Brain microvascular endothelial cell (primary cell): ENCODE results near the gene SMIM35.

Experiments used
- DNase-seq: peaks from one replicate; pipeline ENCODE4 v3.0.0-alpha.2; 2020
- H3K27ac ChIP-seq: fragments of 250-450 bp; sonication (Bioruptor Pico); 2 replicates; pipeline ENCODE4 v1.5.1; 2020; ENCODE audit warnings: mild to moderate bottlenecking, moderate library complexity
- H3K27me3 ChIP-seq: fragments of 250-450 bp; sonication (Bioruptor Pico); replicated peaks from 2 replicates; pipeline ENCODE4 v1.5.1; 2020; ENCODE audit warnings: mild to moderate bottlenecking
- H3K36me3 ChIP-seq: fragments of 250-450 bp; sonication (Bioruptor Pico); replicated peaks from 2 replicates; pipeline ENCODE4 v1.5.1; 2020; ENCODE audit warnings: mild to moderate bottlenecking
- H3K4me3 ChIP-seq: 2 replicates; pipeline ENCODE4 v1.5.1; 2011; ENCODE audit warnings: low read depth, mild to moderate bottlenecking, control low read depth, low read length, moderate library complexity
- CTCF ChIP-seq: IDR thresholded peaks from 2 replicates; pipeline ENCODE4 v1.5.1; 2011; ENCODE audit warnings: low read depth, mild to moderate bottlenecking, moderate library complexity, low read length, control low read depth, inconsistent platforms; ENCODE audit errors: missing control alignments
- in situ Hi-C: cut with HindIII; loops from 2 replicates; pipeline ENCODE4 v1.10.0; 2017; ENCODE audit warnings: low sequenced_read_pairs, low pct_ligation_motif_present

SMIM35 gene

DNA sequence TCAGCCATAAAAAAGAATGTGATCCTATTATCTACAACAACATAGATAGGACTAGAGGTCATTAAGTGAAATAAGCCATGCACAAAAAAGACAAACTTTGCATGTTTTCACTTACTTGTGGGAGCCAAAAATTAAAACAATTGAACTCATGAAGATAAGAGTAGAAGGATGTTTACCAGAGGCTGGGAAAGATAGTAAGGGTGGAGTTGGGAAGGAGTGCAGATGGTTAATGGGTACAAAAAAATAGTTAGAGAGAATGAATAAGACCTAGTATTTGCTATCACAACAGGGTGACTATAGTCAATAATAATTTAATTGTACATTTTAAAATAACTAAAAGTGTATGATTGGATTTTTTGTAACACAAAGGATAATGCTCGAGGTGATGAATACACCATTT, 127.8 kb downstream of the SMIM35 start:
- in situ Hi-C loops, result no loop called here
- no peak for TF ChIP-seq CTCF
- Histone ChIP-seq H3K4me3 (no peak overlapping the region), H3K27me3 (no peaks in the 10 kb centered on the region), H3K36me3 (no peaks in the 10 kb centered on the region), H3K27ac (no peak overlapping the region)
- DNase-seq, result no peak
